ENCODE data around the gene KRTAP10-12.

GRCh38 chr21:44724196-44724595, 27.2 kb downstream of the KRTAP10-12 start:
- TF ChIP-seq CTCF (IDR thresholded peaks at IDR 0.05 in 2 of 3, conservative IDR thresholded peaks at IDR 0.05 in 1 of 3; ENCODE audit: borderline replicate concordance in 1 of 3, insufficient read depth in 1 of 3, low read depth in 2 of 3, low read length in 2 of 3) (no peak), YY1 (IDR thresholded peaks at IDR 0.05; ENCODE audit: extremely low read depth, insufficient replicate concordance, low read depth, low read length) (no peak), RAD21 (IDR thresholded peaks at IDR 0.05; ENCODE audit: low read depth) (no peak), ELF1 (IDR thresholded peaks at IDR 0.05; ENCODE audit: borderline replicate concordance, low read depth) (no peak), POLR2A (IDR thresholded peaks at IDR 0.05; ENCODE audit: borderline replicate concordance, extremely low read depth, insufficient read depth, insufficient read length) (no peak)
